Measurements from ENCODE around the gene SLC1A4.
A peak's percentile ranks its signal among the peaks of the same experiment; 100 is the strongest.

The SLC1A4 gene

GRCh38 chr2:64989126-64989981 lies at the start of gene SLC1A4:
SLC1A4 (plus strand) TSS chr2:64989399; CDS start chr2:64989644, 245 bp downstream.
- in situ Hi-C loops (cut with HindIII; ENCODE audit: low pct_ligation_motif_present, low pct_unique_long_range_greater_than_20kb, low sequenced_read_pairs), result no loop called here
- DNase-seq, result peak; percentile 93

GRCh38 chr2:64941143-64941542 lies 48.1 kb upstream of the SLC1A4 start:
- DNase-seq, result no peak
- in situ Hi-C loops (cut with HindIII; ENCODE audit: low pct_ligation_motif_present, low pct_unique_long_range_greater_than_20kb, low sequenced_read_pairs), result loop anchor here (25.0 kb wide), 1 partner anchor 96 kb away; no protein-coding TSS in a partner anchor

- no peak for DNase-seq
- in situ Hi-C loops (cut with HindIII; ENCODE audit: low pct_ligation_motif_present, low pct_unique_long_range_greater_than_20kb, low sequenced_read_pairs), result loop anchor here (25.0 kb wide), 1 partner anchor 96 kb away; no protein-coding TSS in a partner anchor
These were observed 47.4 kb upstream of the SLC1A4 start for GRCh38 chr2:64941801-64942200.

- in situ Hi-C loops (cut with HindIII; ENCODE audit: low pct_ligation_motif_present, low pct_unique_long_range_greater_than_20kb, low sequenced_read_pairs), result loop anchor here (25.0 kb wide), 1 partner anchor 95 kb away; no protein-coding TSS in a partner anchor
- DNase-seq, result no peak
These were observed 46.5 kb upstream of the SLC1A4 start for GRCh38 chr2:64942693-64943092.

- DNase-seq, result no peak
- in situ Hi-C loops (cut with HindIII; ENCODE audit: low pct_ligation_motif_present, low pct_unique_long_range_greater_than_20kb, low sequenced_read_pairs), result loop anchor here (25.0 kb wide), 1 partner anchor 94 kb away; no protein-coding TSS in a partner anchor
These were observed 45.6 kb upstream of the SLC1A4 start for GRCh38 chr2:64943387-64944150.

GRCh38 chr2:64944484-64944883 lies 44.7 kb upstream of the SLC1A4 start:
- no peak for DNase-seq
- in situ Hi-C loops (cut with HindIII; ENCODE audit: low pct_ligation_motif_present, low pct_unique_long_range_greater_than_20kb, low sequenced_read_pairs), result loop anchor here (25.0 kb wide), 1 partner anchor 93 kb away; no protein-coding TSS in a partner anchor

GRCh38 chr2:64945973-64946768 lies 43.0 kb upstream of the SLC1A4 start:
- no peak for DNase-seq
- in situ Hi-C loops (cut with HindIII; ENCODE audit: low pct_ligation_motif_present, low pct_unique_long_range_greater_than_20kb, low sequenced_read_pairs), result loop anchor here (25.0 kb wide), 1 partner anchor 91 kb away; no protein-coding TSS in a partner anchor

GRCh38 chr2:64946769-64947247 lies 42.4 kb upstream of the SLC1A4 start:
- DNase-seq, result no peak
- in situ Hi-C loops (cut with HindIII; ENCODE audit: low pct_ligation_motif_present, low pct_unique_long_range_greater_than_20kb, low sequenced_read_pairs), result loop anchor here (25.0 kb wide), 1 partner anchor 90 kb away; no protein-coding TSS in a partner anchor

- DNase-seq, result no peak
- in situ Hi-C loops (cut with HindIII; ENCODE audit: low pct_ligation_motif_present, low pct_unique_long_range_greater_than_20kb, low sequenced_read_pairs), result loop anchor here (25.0 kb wide), 1 partner anchor 89 kb away; no protein-coding TSS in a partner anchor
These were observed 41.3 kb upstream of the SLC1A4 start for GRCh38 chr2:64947885-64948284.

GRCh38 chr2:64950226-64951160 lies 38.7 kb upstream of the SLC1A4 start:
- in situ Hi-C loops (cut with HindIII; ENCODE audit: low pct_ligation_motif_present, low pct_unique_long_range_greater_than_20kb, low sequenced_read_pairs), result no loop called here
- no peak for DNase-seq

- in situ Hi-C loops (cut with HindIII; ENCODE audit: low pct_ligation_motif_present, low pct_unique_long_range_greater_than_20kb, low sequenced_read_pairs), result no loop called here
- DNase-seq, result no peak
These were observed 37.8 kb upstream of the SLC1A4 start for GRCh38 chr2:64951306-64951953.

- in situ Hi-C loops (cut with HindIII; ENCODE audit: low pct_ligation_motif_present, low pct_unique_long_range_greater_than_20kb, low sequenced_read_pairs), result no loop called here
- no peak for DNase-seq
These were observed 37.1 kb upstream of the SLC1A4 start for GRCh38 chr2:64952096-64952495.

GRCh38 chr2:64952511-64953482 lies 36.4 kb upstream of the SLC1A4 start:
- DNase-seq, result no peak
- in situ Hi-C loops (cut with HindIII; ENCODE audit: low pct_ligation_motif_present, low pct_unique_long_range_greater_than_20kb, low sequenced_read_pairs), result no loop called here

GRCh38 chr2:64955467-64955866 lies 33.7 kb upstream of the SLC1A4 start:
- DNase-seq, result no peak
- in situ Hi-C loops (cut with HindIII; ENCODE audit: low pct_ligation_motif_present, low pct_unique_long_range_greater_than_20kb, low sequenced_read_pairs), result no loop called here

- no peak for DNase-seq
- in situ Hi-C loops (cut with HindIII; ENCODE audit: low pct_ligation_motif_present, low pct_unique_long_range_greater_than_20kb, low sequenced_read_pairs), result no loop called here
These were observed 31.9 kb upstream of the SLC1A4 start for GRCh38 chr2:64957109-64957903.

Measured in ACHN (cell line).